SH-SY5Y (cell line): ENCODE measurements around the gene PDPN.

Experiments used
- GATA2 ChIP-seq: IDR thresholded peaks from 2 replicates; pipeline ENCODE4 v1.6.1; 2011; ENCODE audit warnings: mild to moderate bottlenecking, low read depth, low read length
- GATA3 ChIP-seq: IDR thresholded peaks from 2 replicates; pipeline ENCODE4 v1.6.1; 2011; ENCODE audit warnings: low read depth, mild to moderate bottlenecking, low read length, moderate library complexity

GRCh38 chr1:13607002-13607401 is 23.4 kb downstream of the PDPN start:
- TF ChIP-seq GATA2 (no peak), GATA3 (no peak)
